ENCODE measurements around the gene MAMDC4.
"Not testable (repeated sequence)": the region's sequence is repeated elsewhere in the genome, so short reads cannot be mapped to it uniquely, and the experiment has no call there.

MAMDC4 gene

GRCh38 chr9:136831720-136832104 lies 20.4 kb upstream of the MAMDC4 start:
- H3K27ac ChIP-seq (ENCODE audit: low read length): no peak overlapping the region
- H3K4me1 ChIP-seq (ENCODE audit: low read length): no peaks in the 10 kb centered on the region
- H3K4me3 ChIP-seq (ENCODE audit: low read length): no peak overlapping the region
- H3F3A ChIP-seq (ENCODE audit: insufficient read depth, low read length): no peaks in the 10 kb centered on the region
- DNase-seq: no peak
- no peak overlapping the region for H2AFZ ChIP-seq (ENCODE audit: low read length)
- H3K36me3 ChIP-seq (replicated peaks; ENCODE audit: insufficient read depth, low read length): no peaks in the 10 kb centered on the region
- no peaks in the 10 kb centered on the region for H3K9me3 ChIP-seq (replicated peaks; ENCODE audit: insufficient read depth, low read length)
- H3K4me2 ChIP-seq (ENCODE audit: low read depth, low read length): no peak overlapping the region
- TF ChIP-seq EZH2 (optimal IDR thresholded peaks at IDR 0.05; ENCODE audit: low read depth, low read length) (no peak), CTCF (IDR thresholded peaks at IDR 0.05; ENCODE audit: low read length) (no peak), EZH2phosphoT487 (IDR thresholded peaks at IDR 0.05; ENCODE audit: low read length) (no peak)
- H3K9me2 ChIP-seq (replicated peaks; ENCODE audit: insufficient read depth, low read length): no peaks in the 10 kb centered on the region
- no peaks in the 10 kb centered on the region for H4K20me1 ChIP-seq (ENCODE audit: insufficient read depth, low read length)
- H3K79me2 ChIP-seq (ENCODE audit: low read length): no peaks in the 10 kb centered on the region
- no peaks in the 10 kb centered on the region for H3K27me3 ChIP-seq (replicated peaks; ENCODE audit: insufficient read depth, low read length)
- H3K9ac ChIP-seq (ENCODE audit: low read length): no peak overlapping the region

DNA sequence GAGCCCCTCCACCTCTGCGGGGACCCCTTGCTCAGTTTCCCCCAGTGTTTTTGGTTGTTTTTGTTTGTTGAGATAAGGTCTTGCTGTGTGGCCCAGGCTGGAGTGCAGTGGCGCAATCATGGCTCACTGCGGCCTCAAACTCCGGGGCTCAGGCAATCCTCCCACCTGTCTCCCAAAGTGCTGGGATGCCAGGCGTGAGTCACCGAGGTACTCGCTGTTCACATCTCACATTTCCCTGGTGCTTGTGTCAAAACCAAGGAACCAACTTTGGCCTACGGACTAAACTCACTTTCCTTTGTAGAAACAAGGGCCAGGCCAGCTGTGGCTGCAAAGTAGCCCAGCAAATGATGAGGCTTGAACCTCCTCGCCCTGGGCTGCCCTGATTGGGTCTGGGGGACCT lies 19.6 kb upstream of the MAMDC4 start:
- no peak overlapping the region for H3K27ac ChIP-seq (ENCODE audit: low read length)
- no peaks in the 10 kb centered on the region for H3K36me3 ChIP-seq (replicated peaks; ENCODE audit: insufficient read depth, low read length)
- DNase-seq: no peak
- H3K4me3 ChIP-seq (ENCODE audit: low read length): no peak overlapping the region
- H3F3A ChIP-seq (ENCODE audit: insufficient read depth, low read length): no peaks in the 10 kb centered on the region
- H3K4me1 ChIP-seq (ENCODE audit: low read length): no peaks in the 10 kb centered on the region
- no peaks in the 10 kb centered on the region for H3K27me3 ChIP-seq (replicated peaks; ENCODE audit: insufficient read depth, low read length)
- no peak overlapping the region for H3K9ac ChIP-seq (ENCODE audit: low read length)
- no peaks in the 10 kb centered on the region for H3K9me2 ChIP-seq (replicated peaks; ENCODE audit: insufficient read depth, low read length)
- no peak overlapping the region for H2AFZ ChIP-seq (ENCODE audit: low read length)
- no peaks in the 10 kb centered on the region for H3K9me3 ChIP-seq (replicated peaks; ENCODE audit: insufficient read depth, low read length)
- no peak overlapping the region for H3K4me2 ChIP-seq (ENCODE audit: low read depth, low read length)
- TF ChIP-seq CTCF (IDR thresholded peaks at IDR 0.05; ENCODE audit: low read length) (no peak), EZH2phosphoT487 (IDR thresholded peaks at IDR 0.05; ENCODE audit: low read length) (no peak), EZH2 (optimal IDR thresholded peaks at IDR 0.05; ENCODE audit: low read depth, low read length) (no peak)
- no peaks in the 10 kb centered on the region for H3K79me2 ChIP-seq (ENCODE audit: low read length)
- no peaks in the 10 kb centered on the region for H4K20me1 ChIP-seq (ENCODE audit: insufficient read depth, low read length)

DNA sequence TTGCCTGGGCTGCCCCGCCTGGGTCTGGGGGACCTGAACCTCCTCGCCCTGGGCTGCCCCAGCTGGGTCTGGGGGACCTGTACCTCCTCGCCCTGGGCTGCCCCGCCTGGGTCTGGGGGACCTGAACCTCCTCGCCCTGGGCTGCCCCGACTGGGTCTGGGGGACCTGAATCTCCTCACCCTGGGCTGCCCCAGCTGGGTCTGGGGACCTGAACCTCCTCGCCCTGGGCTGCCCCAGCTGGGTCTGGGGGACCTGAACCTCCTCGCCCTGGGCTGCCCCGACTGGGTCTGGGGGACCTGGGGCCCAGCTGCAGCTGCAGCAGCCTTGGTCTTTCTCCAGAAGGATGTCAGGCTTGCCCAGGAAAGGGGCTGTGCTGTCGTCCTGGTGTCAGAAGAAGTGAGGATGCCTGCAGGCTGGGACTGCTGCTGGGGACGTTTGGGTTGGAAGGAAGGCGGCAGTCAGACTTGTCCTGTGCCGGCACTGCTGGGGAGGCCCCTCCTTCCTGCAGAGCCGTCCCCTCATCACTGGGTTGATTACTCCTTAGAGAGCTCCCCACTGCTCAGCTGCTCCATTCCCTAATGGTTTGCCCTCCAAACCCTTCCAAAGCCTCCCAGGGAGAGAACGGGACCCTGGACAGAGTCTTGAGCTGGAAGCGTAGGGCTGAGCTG lies 18.6 kb upstream of the MAMDC4 start:
- not testable (repeated sequence) for H3K4me3 ChIP-seq (ENCODE audit: low read length); H4K20me1 ChIP-seq (ENCODE audit: insufficient read depth, low read length); H3K9me3 ChIP-seq (replicated peaks; ENCODE audit: insufficient read depth, low read length); H3K9me2 ChIP-seq (replicated peaks; ENCODE audit: insufficient read depth, low read length); DNase-seq; H3K79me2 ChIP-seq (ENCODE audit: low read length); H2AFZ ChIP-seq (ENCODE audit: low read length); H3K36me3 ChIP-seq (replicated peaks; ENCODE audit: insufficient read depth, low read length); H3K27me3 ChIP-seq (replicated peaks; ENCODE audit: insufficient read depth, low read length); H3F3A ChIP-seq (ENCODE audit: insufficient read depth, low read length); H3K27ac ChIP-seq (ENCODE audit: low read length); H3K9ac ChIP-seq (ENCODE audit: low read length); H3K4me1 ChIP-seq (ENCODE audit: low read length); H3K4me2 ChIP-seq (ENCODE audit: low read depth, low read length)

GRCh38 chr9:136835162-136835931 lies 16.8 kb upstream of the MAMDC4 start:
- TF ChIP-seq EZH2phosphoT487 (IDR thresholded peaks at IDR 0.05; ENCODE audit: low read length): no peak
- no peak for TF ChIP-seq CTCF (IDR thresholded peaks at IDR 0.05; ENCODE audit: low read length)
- TF ChIP-seq EZH2 (optimal IDR thresholded peaks at IDR 0.05; ENCODE audit: low read depth, low read length): no peak
- no peaks in the 10 kb centered on the region for H3K9me2 ChIP-seq (replicated peaks; ENCODE audit: insufficient read depth, low read length)
- H3K27me3 ChIP-seq (replicated peaks; ENCODE audit: insufficient read depth, low read length): no peaks in the 10 kb centered on the region
- H3K4me1 ChIP-seq (ENCODE audit: low read length): no peaks in the 10 kb centered on the region
- no peaks in the 10 kb centered on the region for H3K9me3 ChIP-seq (replicated peaks; ENCODE audit: insufficient read depth, low read length)
- no peak overlapping the region for H3K9ac ChIP-seq (ENCODE audit: low read length)
- DNase-seq: no peak
- H3K27ac ChIP-seq (ENCODE audit: low read length): no peak overlapping the region
- H3K79me2 ChIP-seq (ENCODE audit: low read length): no peaks in the 10 kb centered on the region
- H3F3A ChIP-seq (ENCODE audit: insufficient read depth, low read length): no peaks in the 10 kb centered on the region
- no peak overlapping the region for H3K4me3 ChIP-seq (ENCODE audit: low read length)
- H3K4me2 ChIP-seq (ENCODE audit: low read depth, low read length): no peak overlapping the region
- no peak overlapping the region for H2AFZ ChIP-seq (ENCODE audit: low read length)
- H3K36me3 ChIP-seq (replicated peaks; ENCODE audit: insufficient read depth, low read length): no peaks in the 10 kb centered on the region
- no peaks in the 10 kb centered on the region for H4K20me1 ChIP-seq (ENCODE audit: insufficient read depth, low read length)

Measured in MM.1S (cell line).